Neutrophil (primary cell): ENCODE results near the gene OLIG3.

ENCODE experiments used
- H3K27ac ChIP-seq: fragments of 200-600 bp; sonication (generic); 2 replicates; pipeline ENCODE4 v1.5.1; 2016; ENCODE audit warnings: mild to moderate bottlenecking, moderate library complexity
- H3K27me3 ChIP-seq: fragments of 200-600 bp; sonication (generic); 2 replicates; pipeline ENCODE4 v1.6.0; 2016; ENCODE audit warnings: mild to moderate bottlenecking
- H3K36me3 ChIP-seq: fragments of 200-600 bp; sonication (generic); 2 replicates; pipeline ENCODE4 v1.5.1; 2017
- H3K4me1 ChIP-seq, 2 experiments: fragments of 200-600 bp in 1 of 2; sonication (generic) in 1 of 2; 1 replicate in 1 of 2; 2 replicates in 1 of 2; pipeline versions ENCODE4 v1.5.1 to v1.6.1; 2013 to 2016; ENCODE audit warnings: low read depth in 1 of 2, low read length in 1 of 2, mild to moderate bottlenecking in 1 of 2, moderate library complexity in 1 of 2; ENCODE audit not compliant: control insufficient read depth in 1 of 2, insufficient read depth in 1 of 2
- H3K4me3 ChIP-seq, 2 experiments: fragments of 200-600 bp in 1 of 2; sonication (generic) in 1 of 2; 1 replicate in 1 of 2; 2 replicates in 1 of 2; pipeline ENCODE4 v1.5.1; 2013 to 2016; ENCODE audit warnings: low read depth in 1 of 2, low read length in 1 of 2, mild to moderate bottlenecking in 1 of 2, moderate library complexity in 1 of 2
- H3K9me3 ChIP-seq: fragments of 200-600 bp; sonication (generic); 2 replicates; pipeline ENCODE4 v1.5.1; 2016
- CTCF ChIP-seq: fragments of 200-600 bp; sonication (generic); IDR thresholded peaks from 2 replicates; pipeline ENCODE4 v1.5.1; 2016; ENCODE audit warnings: antibody characterized with exemption

OLIG3 gene

DNA sequence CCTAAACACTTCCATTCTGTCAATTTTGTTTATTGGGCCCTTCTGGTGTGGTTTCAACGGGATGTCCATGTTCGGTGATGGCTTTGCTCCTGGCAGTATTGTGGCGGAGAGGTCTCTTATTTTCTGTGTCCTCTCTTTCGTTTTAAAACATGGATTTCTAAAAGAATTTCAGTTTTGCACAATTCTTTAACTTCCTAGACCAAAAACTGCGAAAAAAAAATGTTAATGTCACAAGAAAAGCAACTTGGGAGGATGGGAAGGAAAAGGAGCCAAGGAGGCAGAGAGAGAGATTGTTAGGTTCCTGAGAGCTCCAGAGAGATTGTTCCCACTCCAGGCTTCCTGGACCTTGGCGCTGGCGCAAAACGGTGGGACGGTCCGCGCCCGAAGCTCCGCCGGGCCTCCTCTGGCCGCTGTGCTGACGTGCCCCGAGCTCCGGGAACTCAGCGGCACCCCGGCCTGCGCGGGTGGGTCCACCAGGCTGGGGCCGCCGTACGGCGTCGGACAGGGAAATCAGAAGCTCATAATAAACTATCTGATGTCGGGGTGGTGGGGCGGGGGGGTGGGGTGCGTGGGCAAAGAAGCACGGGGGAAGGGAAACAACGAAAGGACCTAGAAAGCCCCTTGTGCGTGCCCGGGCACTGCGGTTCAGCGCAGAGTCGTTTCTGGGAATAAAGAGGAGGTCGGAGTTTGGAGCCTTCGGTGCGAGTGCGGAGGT is 951 bp upstream of the OLIG3 start:
- no peak overlapping the region for H3K4me3 ChIP-seq
- H3K36me3 ChIP-seq: no peaks in the 10 kb centered on the region
- H3K27me3 ChIP-seq: peaks cover 100% of the 10 kb centered on the region
- no peaks in the 10 kb centered on the region for H3K9me3 ChIP-seq
- H3K27ac ChIP-seq: no peak overlapping the region
- H3K4me1 ChIP-seq: no peaks in the 10 kb centered on the region
- TF ChIP-seq CTCF: no peak

- no peak for TF ChIP-seq CTCF
- no peaks in the 10 kb centered on the region for H3K36me3 ChIP-seq
- no peak overlapping the region for H3K4me3 ChIP-seq
- peaks cover 100% of the 10 kb centered on the region for H3K27me3 ChIP-seq
- H3K9me3 ChIP-seq: no peaks in the 10 kb centered on the region
- H3K27ac ChIP-seq: no peak overlapping the region
- no peaks in the 10 kb centered on the region for H3K4me1 ChIP-seq
Measured at GRCh38 chr6:137493218-137494038, 766 bp downstream of the OLIG3 start.

- Histone ChIP-seq H3K4me3 (no peak overlapping the region), H3K4me1 (no peaks in the 10 kb centered on the region), H3K36me3 (no peaks in the 10 kb centered on the region), H3K27me3 (peaks cover 100% of the 10 kb centered on the region), H3K27ac (no peak overlapping the region), H3K9me3 (no peaks in the 10 kb centered on the region)
- TF ChIP-seq CTCF: no peak
Measured at GRCh38 chr6:137492289-137493217, 1.6 kb downstream of the OLIG3 start.

DNA sequence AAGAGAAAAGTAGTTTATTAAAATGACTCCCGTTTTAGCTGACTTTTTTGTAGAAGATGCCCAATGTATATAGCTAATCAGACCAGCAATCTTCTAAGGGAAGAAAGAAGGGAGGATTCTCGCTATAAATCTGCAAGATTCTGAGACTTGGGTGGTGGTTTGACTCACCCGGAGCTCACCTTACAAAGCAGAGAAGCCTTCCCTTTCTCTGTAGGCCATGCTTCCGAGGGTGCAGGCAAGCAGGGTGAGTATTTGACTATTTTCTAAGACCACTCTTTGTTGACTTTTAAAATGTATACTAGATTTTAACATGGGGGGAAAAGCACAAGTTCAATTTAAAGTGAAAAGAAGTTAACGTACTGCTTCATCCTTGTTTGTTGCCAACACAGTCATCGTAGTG is 2.7 kb downstream of the OLIG3 start:
- H3K4me1 ChIP-seq: no peaks in the 10 kb centered on the region
- H3K36me3 ChIP-seq: no peaks in the 10 kb centered on the region
- no peak overlapping the region for H3K4me3 ChIP-seq
- H3K9me3 ChIP-seq: no peaks in the 10 kb centered on the region
- no peak overlapping the region for H3K27ac ChIP-seq
- peaks cover 100% of the 10 kb centered on the region for H3K27me3 ChIP-seq
- TF ChIP-seq CTCF: no peak

GRCh38 chr6:137490961-137491360 is 3.2 kb downstream of the OLIG3 start:
- TF ChIP-seq CTCF: no peak
- Histone ChIP-seq H3K9me3 (no peaks in the 10 kb centered on the region), H3K36me3 (no peaks in the 10 kb centered on the region), H3K27ac (no peak overlapping the region), H3K27me3 (peaks cover 100% of the 10 kb centered on the region), H3K4me3 (no peak overlapping the region), H3K4me1 (no peaks in the 10 kb centered on the region)
